GM18499 (cell line): ENCODE results near the gene MTMR3.

ENCODE experiments used
- ATAC-seq: cut with Tn5 transposase; IDR thresholded peaks from one replicate; pipeline ENCODE4 v1.9.1; 2021; ENCODE audit warnings: moderate number of reproducible peaks; ENCODE audit not compliant: insufficient read depth, unreplicated experiment

The MTMR3 gene

GRCh38 chr22:29867260-29867659 is 15.7 kb upstream of the MTMR3 start:
- no peak for ATAC-seq

- ATAC-seq, result no peak
These were observed 15.1 kb upstream of the MTMR3 start for GRCh38 chr22:29867851-29868250.

GRCh38 chr22:29870574-29870973 is 12.4 kb upstream of the MTMR3 start:
- no peak for ATAC-seq

GRCh38 chr22:29871684-29872083 is 11.3 kb upstream of the MTMR3 start:
- ATAC-seq, result no peak

GRCh38 chr22:29872144-29872893 is 10.7 kb upstream of the MTMR3 start:
- ATAC-seq, result no peak

- ATAC-seq, result no peak
These were observed 10.0 kb upstream of the MTMR3 start for GRCh38 chr22:29872989-29873388.

GRCh38 chr22:29873943-29874342 is 9.0 kb upstream of the MTMR3 start:
- ATAC-seq, result no peak

GRCh38 chr22:29877620-29878019 is 5.4 kb upstream of the MTMR3 start:
- ATAC-seq, result no peak

- no peak for ATAC-seq
These were observed 3.2 kb upstream of the MTMR3 start for GRCh38 chr22:29879753-29880152.

- ATAC-seq, result no peak
These were observed 294 bp upstream of the MTMR3 start for GRCh38 chr22:29882716-29883044.

GRCh38 chr22:29883775-29884097 is 762 bp downstream of the MTMR3 start:
- no peak for ATAC-seq

GRCh38 chr22:29885610-29886009 is 2.6 kb downstream of the MTMR3 start:
- no peak for ATAC-seq

- ATAC-seq, result no peak
These were observed 3.6 kb downstream of the MTMR3 start for GRCh38 chr22:29886596-29886995.

- ATAC-seq, result no peak
These were observed 4.4 kb downstream of the MTMR3 start for GRCh38 chr22:29887358-29887757.

GRCh38 chr22:29890760-29891159 is 7.8 kb downstream of the MTMR3 start:
- ATAC-seq, result no peak

GRCh38 chr22:29892315-29893156 is 9.6 kb downstream of the MTMR3 start:
- no peak for ATAC-seq

GRCh38 chr22:29901354-29901753 is 18.4 kb downstream of the MTMR3 start:
- no peak for ATAC-seq

GRCh38 chr22:29903371-29903770 is 20.4 kb downstream of the MTMR3 start:
- no peak for ATAC-seq

GRCh38 chr22:29904020-29904419 is 21.0 kb downstream of the MTMR3 start:
- no peak for ATAC-seq

GRCh38 chr22:29907753-29908515 is 25.0 kb downstream of the MTMR3 start:
- no peak for ATAC-seq

- ATAC-seq, result no peak
These were observed 29.2 kb downstream of the MTMR3 start for GRCh38 chr22:29912141-29912540.
